Osteoblast (primary cell): ENCODE measurements around the gene ASCC3. TPM values are rescaled to one million over a fixed set of nuclear protein-coding genes. Genes with fewer than 3 reads are reported as not detected.

Source experiments
- DNase-seq: peaks from one replicate; pipeline ENCODE4 v3.0.0; 2011; ENCODE audit warnings: low spot score, mixed read lengths; ENCODE audit not compliant: insufficient read length; ENCODE audit errors: missing footprints
- H2AFZ ChIP-seq: 2 replicates; pipeline ENCODE4 v1.6.0; 2011; ENCODE audit warnings: mild to moderate bottlenecking, low read length
- H3K27ac ChIP-seq: 2 replicates; pipeline ENCODE4 v1.5.1; 2011; ENCODE audit warnings: mild to moderate bottlenecking, low read depth, low read length, moderate library complexity
- H3K27me3 ChIP-seq: 2 replicates; pipeline ENCODE4 v1.6.0; 2012; ENCODE audit warnings: mild to moderate bottlenecking, control low read depth, inconsistent platforms, low read length, moderate library complexity; ENCODE audit not compliant: insufficient read depth
- H3K36me3 ChIP-seq: 2 replicates; pipeline ENCODE4 v1.5.1; 2011; ENCODE audit warnings: mild to moderate bottlenecking, low read length, control low read depth, moderate library complexity; ENCODE audit not compliant: insufficient read depth
- H3K4me1 ChIP-seq: 2 replicates; pipeline ENCODE4 v1.5.1; 2011; ENCODE audit warnings: mild to moderate bottlenecking, low read length, control low read depth, moderate library complexity; ENCODE audit not compliant: insufficient read depth
- H3K4me2 ChIP-seq: 2 replicates; pipeline ENCODE4 v1.6.0; 2011; ENCODE audit warnings: mild to moderate bottlenecking, low read length; ENCODE audit not compliant: insufficient read depth
- H3K4me3 ChIP-seq: fragments of 200-600 bp; sonication (generic); 3 replicates; pipeline ENCODE4 v1.5.1; 2012; ENCODE audit warnings: mild to moderate bottlenecking, low read length, inconsistent platforms; ENCODE audit not compliant: insufficient read depth
- H3K79me2 ChIP-seq: 2 replicates; pipeline ENCODE4 v1.6.0; 2012; ENCODE audit warnings: mild to moderate bottlenecking, low read length, control low read depth, inconsistent platforms; ENCODE audit not compliant: insufficient read depth
- H3K9me3 ChIP-seq: 2 replicates; pipeline ENCODE4 v1.5.1; 2011; ENCODE audit warnings: low read depth, low read length, control low read depth
- H4K20me1 ChIP-seq: 2 replicates; pipeline ENCODE4 v1.6.0; 2012; ENCODE audit warnings: mild to moderate bottlenecking, low read length, control low read depth; ENCODE audit not compliant: insufficient read depth
- total RNA-seq: library from RNA; depleted of rRNA; stranded (reverse); fragments of >200 nt; gene quantifications from 2 replicates; pipeline ENCODE4 v1.2.3, GENCODE V29; 2012
- TF ChIP-seq, protein P1 (sequence below): IDR thresholded peaks from 2 replicates; pipeline ENCODE4 v1.5.1; 2011; ENCODE audit warnings: mild to moderate bottlenecking, low read depth, low read length, moderate library complexity; ENCODE audit errors: extremely low read depth

ASCC3 gene
- total RNA-seq, 1 donor = 68.8 TPM

GRCh38 chr6:100901582-100901981 lies 20.5 kb upstream of the ASCC3 start:
- no peak overlapping the region for H3K4me2 ChIP-seq
- DNase-seq = no peak
- no peaks in the 10 kb centered on the region for H3K4me1 ChIP-seq
- H3K27me3 ChIP-seq = no peaks in the 10 kb centered on the region
- no peak overlapping the region for H3K4me3 ChIP-seq
- H2AFZ ChIP-seq = no peak overlapping the region
- TF ChIP-seq, protein P1, sequence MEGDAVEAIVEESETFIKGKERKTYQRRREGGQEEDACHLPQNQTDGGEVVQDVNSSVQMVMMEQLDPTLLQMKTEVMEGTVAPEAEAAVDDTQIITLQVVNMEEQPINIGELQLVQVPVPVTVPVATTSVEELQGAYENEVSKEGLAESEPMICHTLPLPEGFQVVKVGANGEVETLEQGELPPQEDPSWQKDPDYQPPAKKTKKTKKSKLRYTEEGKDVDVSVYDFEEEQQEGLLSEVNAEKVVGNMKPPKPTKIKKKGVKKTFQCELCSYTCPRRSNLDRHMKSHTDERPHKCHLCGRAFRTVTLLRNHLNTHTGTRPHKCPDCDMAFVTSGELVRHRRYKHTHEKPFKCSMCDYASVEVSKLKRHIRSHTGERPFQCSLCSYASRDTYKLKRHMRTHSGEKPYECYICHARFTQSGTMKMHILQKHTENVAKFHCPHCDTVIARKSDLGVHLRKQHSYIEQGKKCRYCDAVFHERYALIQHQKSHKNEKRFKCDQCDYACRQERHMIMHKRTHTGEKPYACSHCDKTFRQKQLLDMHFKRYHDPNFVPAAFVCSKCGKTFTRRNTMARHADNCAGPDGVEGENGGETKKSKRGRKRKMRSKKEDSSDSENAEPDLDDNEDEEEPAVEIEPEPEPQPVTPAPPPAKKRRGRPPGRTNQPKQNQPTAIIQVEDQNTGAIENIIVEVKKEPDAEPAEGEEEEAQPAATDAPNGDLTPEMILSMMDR = no peak
- no peaks in the 10 kb centered on the region for H3K9me3 ChIP-seq
- H3K79me2 ChIP-seq = no peaks in the 10 kb centered on the region
- no peaks in the 10 kb centered on the region for H3K36me3 ChIP-seq
- no peaks in the 10 kb centered on the region for H4K20me1 ChIP-seq
- no peak overlapping the region for H3K27ac ChIP-seq

DNA sequence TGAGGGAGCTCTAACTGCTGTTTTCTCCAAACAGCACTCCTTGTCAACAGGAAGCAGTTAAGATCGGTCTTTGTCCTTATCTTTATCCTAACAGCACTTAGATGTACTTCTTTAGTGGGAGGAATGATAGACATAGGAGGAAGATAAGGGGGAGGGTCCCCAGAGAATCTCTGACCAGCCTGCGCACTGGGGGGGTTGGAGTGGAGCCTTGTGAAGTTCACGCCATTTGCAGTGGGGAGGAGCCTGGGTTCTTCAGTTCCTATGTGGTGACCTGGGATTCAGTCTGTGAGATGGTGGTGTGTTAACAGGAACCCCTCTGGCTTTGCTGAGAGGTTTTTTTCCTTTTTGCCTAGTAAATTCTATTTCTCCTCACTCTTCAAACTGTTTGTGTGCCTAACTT lies 18.1 kb upstream of the ASCC3 start:
- Histone ChIP-seq H3K36me3 (no peaks in the 10 kb centered on the region), H3K9me3 (no peaks in the 10 kb centered on the region), H4K20me1 (no peaks in the 10 kb centered on the region), H2AFZ (no peak overlapping the region), H3K4me2 (no peak overlapping the region), H3K27ac (no peak overlapping the region), H3K4me1 (no peaks in the 10 kb centered on the region), H3K4me3 (no peak overlapping the region), H3K79me2 (no peaks in the 10 kb centered on the region), H3K27me3 (no peaks in the 10 kb centered on the region)
- TF ChIP-seq, protein P1 = no peak
- no peak for DNase-seq

DNA sequence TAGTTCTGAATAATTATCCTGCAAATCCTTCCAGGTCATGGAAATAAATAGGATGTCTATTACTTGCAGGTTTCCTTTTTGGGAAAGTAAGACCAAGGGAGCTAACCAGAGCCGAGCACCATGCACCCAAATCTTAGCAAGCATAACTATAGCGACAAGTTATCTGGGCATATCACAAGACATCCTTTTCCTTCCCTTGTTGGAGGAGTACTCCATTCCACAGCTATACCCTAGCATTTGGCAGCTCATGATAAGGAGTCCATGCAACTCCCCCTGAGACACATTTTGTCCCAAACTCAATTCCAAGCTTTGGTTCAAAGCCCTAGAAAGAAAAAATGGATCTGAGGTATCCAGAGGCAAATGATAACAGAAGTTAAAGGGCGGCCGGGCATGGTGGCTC lies 16.5 kb upstream of the ASCC3 start:
- no peaks in the 10 kb centered on the region for H3K4me1 ChIP-seq
- TF ChIP-seq, protein P1 = no peak
- no peak overlapping the region for H3K4me3 ChIP-seq
- H3K9me3 ChIP-seq = no peaks in the 10 kb centered on the region
- DNase-seq = no peak
- no peaks in the 10 kb centered on the region for H3K27me3 ChIP-seq
- no peak overlapping the region for H3K4me2 ChIP-seq
- H4K20me1 ChIP-seq = no peaks in the 10 kb centered on the region
- no peaks in the 10 kb centered on the region for H3K79me2 ChIP-seq
- H2AFZ ChIP-seq = no peak overlapping the region
- H3K36me3 ChIP-seq = no peaks in the 10 kb centered on the region
- no peak overlapping the region for H3K27ac ChIP-seq

- Histone ChIP-seq H3K4me2 (no peak overlapping the region), H3K27me3 (no peaks in the 10 kb centered on the region), H3K4me3 (no peak overlapping the region), H3K36me3 (no peaks in the 10 kb centered on the region), H3K79me2 (no peaks in the 10 kb centered on the region), H2AFZ (no peak overlapping the region), H4K20me1 (no peaks in the 10 kb centered on the region), H3K27ac (no peak overlapping the region), H3K9me3 (no peaks in the 10 kb centered on the region), H3K4me1 (no peaks in the 10 kb centered on the region)
- DNase-seq = no peak
- TF ChIP-seq, protein P1 = no peak
Measured at GRCh38 chr6:100893743-100894142, 12.6 kb upstream of the ASCC3 start.
